B cell (primary cell): Measurements from ENCODE around the gene B4GALT5. TPM values are rescaled to one million over a fixed set of nuclear protein-coding genes. Genes with fewer than 3 reads are reported as not detected.

Experiments
- ATAC-seq: fragments of 200-7000 bp; cut with Tn5 transposase; one replicate; pipeline ENCODE4 v1.10.0; 2021; ENCODE audit warnings: low read depth, mild to moderate bottlenecking, moderate number of reproducible peaks, moderate library complexity
- CTCF ChIA-PET: fragments of 350-600 bp; sonication (Branson Sonifier 250); formaldehyde crosslinking; loops from one replicate; lab custom pipeline; 2021; ENCODE audit warnings: antibody characterized with exemption, inconsistent platforms; lab: Charles Lee
- POLR2A ChIA-PET: fragments of 350-600 bp; sonication (Branson Sonifier 250); formaldehyde crosslinking; loops from one replicate; lab custom pipeline; 2021; ENCODE audit warnings: antibody characterized with exemption; lab: Charles Lee
- DNase-seq: peaks from one replicate; pipeline ENCODE4 v3.0.0; 2013
- H2AFZ ChIP-seq: 2 replicates; pipeline ENCODE4 v1.6.1; 2012; ENCODE audit warnings: mild to moderate bottlenecking, low read depth, low read length; ENCODE audit not compliant: insufficient read depth, poor library complexity, severe bottlenecking
- H3K27ac ChIP-seq, 2 donors: 1 replicate in 1 of 2; 2 replicates in 1 of 2; pipeline ENCODE4 v1.5.1; 2012 to 2013; ENCODE audit warnings: low read length in 2 of 2, mild to moderate bottlenecking in 2 of 2, moderate library complexity in 1 of 2
- H3K27me3 ChIP-seq, 4 experiments: fragments of 200-600 bp in 1 of 4; sonication (generic) in 1 of 4; replicated peaks in 1 of 4; 1 replicate in 2 of 4; 2 replicates in 2 of 4; pipeline versions ENCODE4 v1.6.1 to v1.7.0; 2013 to 2016; ENCODE audit warnings: low read length in 3 of 4, mild to moderate bottlenecking in 2 of 4, mixed read lengths in 1 of 4, moderate library complexity in 1 of 4; ENCODE audit not compliant: insufficient read depth in 4 of 4, control insufficient read depth in 3 of 4; ENCODE audit errors: control extremely low read depth in 1 of 4
- H3K36me3 ChIP-seq, 2 experiments: replicated peaks in 1 of 2; 1 replicate in 1 of 2; 2 replicates in 1 of 2; pipeline versions ENCODE4 v1.6.1 to v1.7.1; 2013; ENCODE audit warnings: low read length in 1 of 2; ENCODE audit not compliant: insufficient read depth in 2 of 2, control insufficient read depth in 1 of 2; ENCODE audit errors: control extremely low read depth in 1 of 2, extremely low read depth in 1 of 2
- H3K4me1 ChIP-seq, 2 donors: fragments of 200-600 bp in 1 of 2; sonication (generic) in 1 of 2; 1 replicate in 1 of 2; 2 replicates in 1 of 2; pipeline versions ENCODE4 v1.5.1 to v1.6.1; 2013 to 2017; ENCODE audit warnings: low read length in 2 of 2; ENCODE audit not compliant: control insufficient read depth in 2 of 2, insufficient read depth in 2 of 2
- H3K4me2 ChIP-seq: replicated peaks from 2 replicates; pipeline ENCODE3; 2012; ENCODE audit warnings: mild to moderate bottlenecking, low read depth, low read length; ENCODE audit not compliant: poor library complexity, severe bottlenecking
- H3K4me3 ChIP-seq, 5 experiments: fragments of 200-600 bp in 1 of 5; sonication (generic) in 1 of 5; 1 replicate in 3 of 5; 2 replicates in 2 of 5; pipeline versions ENCODE4 v1.5.1 to v1.7.0; 2011 to 2016; ENCODE audit warnings: low read length in 4 of 5, mild to moderate bottlenecking in 4 of 5, low read depth in 2 of 5, control low read depth in 1 of 5, moderate library complexity in 1 of 5; ENCODE audit not compliant: insufficient read depth in 1 of 5; ENCODE audit errors: control extremely low read depth in 1 of 5, extremely low read depth in 1 of 5
- H3K79me2 ChIP-seq: fragments of 200-600 bp; sonication (generic); one replicate; pipeline ENCODE4 v1.6.0; 2016; ENCODE audit warnings: low read length; ENCODE audit not compliant: control insufficient read depth, insufficient read depth
- H3K9ac ChIP-seq: fragments of 200-600 bp; sonication (generic); 2 replicates; pipeline ENCODE4 v1.6.1; 2017; ENCODE audit warnings: mild to moderate bottlenecking, low read length, moderate library complexity
- H3K9me3 ChIP-seq, 3 donors: one replicate each; pipeline versions ENCODE4 v1.6.1 to v1.7.1; 2013; ENCODE audit warnings: low read length in 2 of 3; ENCODE audit not compliant: control insufficient read depth in 2 of 3, insufficient read depth in 1 of 3; ENCODE audit errors: control extremely low read depth in 1 of 3
- H4K20me1 ChIP-seq: 2 replicates; pipeline ENCODE4 v1.6.0; 2012; ENCODE audit warnings: mild to moderate bottlenecking, low read length; ENCODE audit not compliant: insufficient read depth, control insufficient read depth, poor library complexity, severe bottlenecking
- H3K27ac Mint-ChIP-seq: one replicate; pipeline ENCODE4 v1.8.0; 2021; ENCODE audit warnings: mixed read lengths
- H3K27me3 Mint-ChIP-seq: one replicate; pipeline ENCODE4 v1.8.0; 2021; ENCODE audit warnings: mixed read lengths
- H3K4me1 Mint-ChIP-seq: one replicate; pipeline ENCODE4 v1.8.0; 2021; ENCODE audit warnings: mixed read lengths
- H3K4me3 Mint-ChIP-seq: one replicate; pipeline ENCODE4 v1.8.0; 2021; ENCODE audit warnings: mixed read lengths
- H3K9me3 Mint-ChIP-seq: one replicate; pipeline ENCODE4 v1.8.0; 2022; ENCODE audit warnings: mixed read lengths; ENCODE audit not compliant: insufficient read depth
- EZH2 ChIP-seq: IDR thresholded peaks from 2 replicates; pipeline ENCODE4 v1.6.1; 2012; ENCODE audit warnings: borderline replicate concordance, low read depth, mild to moderate bottlenecking, moderate library complexity, low read length; ENCODE audit not compliant: insufficient read depth, poor library complexity, severe bottlenecking
- WGBS: methylation state at CpG from one replicate; pipeline ENCODE4 v1.1.5; 2013; ENCODE audit warnings: missing lambda C conversion rate; ENCODE audit not compliant: insufficient coverage; 5-methylcytosine and 5-hydroxymethylcytosine counted together
- intact Hi-C: fragments of 100-400 bp; cut with micrococcal nuclease; formaldehyde crosslinking; loops from one replicate; pipeline ENCODE4 v1.10.0; 2022
- polyA plus RNA-seq: library from polyadenylated mRNA; depleted of rRNA; stranded (reverse); fragments of >200 nt; gene quantifications from 2 replicates; pipeline ENCODE4 v1.2.3, GENCODE V29; 2012
- total RNA-seq, 2 donors: library from RNA; stranded (reverse); fragments of 120-200 nt in 1 of 2; gene quantifications; 1 replicate in 1 of 2; 2 replicates in 1 of 2; pipeline versions ENCODE4 v1.2.3 to v1.2.4, GENCODE V29; 2013 to 2022
- TF ChIP-seq, protein P1 (sequence below): fragments of 200-600 bp; IDR thresholded peaks from one replicate; pipeline ENCODE4 v1.8.0; 2022; ENCODE audit warnings: antibody characterized with exemption, mild to moderate bottlenecking

B4GALT5 gene
- total and polyA plus RNA-seq, 2 donors (not counting 1 experiment from before 2014, with no cell fraction given) = 3.4 to 7.3 TPM

GRCh38 chr20:49597825-49598395 is 115.8 kb downstream of the B4GALT5 start:
- ATAC-seq = no peak

More at GRCh38 chr20:49597825-49598395, 115.8 kb downstream of the B4GALT5 start:
- Histone ChIP-seq H3K27ac (no peak overlapping the region), H3K27me3 (peaks cover 0 to 9% (median 1%) of the 10 kb centered on the region in 4 experiments), H3K4me2 (no peak overlapping the region), H4K20me1 (no peaks in the 10 kb centered on the region), H3K4me3 (no peak overlapping the region), H3K9ac (no peak overlapping the region), H3K36me3 (no peaks in the 10 kb centered on the region), H2AFZ (no peak overlapping the region), H3K4me1 (peaks cover 0 to 8% of the 10 kb centered on the region in 2 donors), H3K79me2 (no peaks in the 10 kb centered on the region), H3K9me3 (peaks cover 0 to 12% (median 3%) of the 10 kb centered on the region in 3 donors)
- H3K4me1 Mint-ChIP-seq = peaks cover 7% of the 10 kb centered on the region
- H3K27me3 Mint-ChIP-seq = peaks cover 13% of the 10 kb centered on the region
- H3K27ac Mint-ChIP-seq = no peak overlapping the region
- 96% methylated on average over 3 of the region's 4 CpGs for WGBS
- POLR2A ChIA-PET = no interaction called here
- CTCF ChIA-PET = interaction anchor here (1.2 kb wide), 1 partner anchor 248 kb away, joined by 3 read pairs; no protein-coding TSS in a partner anchor
- H3K9me3 Mint-ChIP-seq = no peaks in the 10 kb centered on the region
- H3K4me3 Mint-ChIP-seq = no peak overlapping the region
- no peak for TF ChIP-seq EZH2
- TF ChIP-seq, protein P1, sequence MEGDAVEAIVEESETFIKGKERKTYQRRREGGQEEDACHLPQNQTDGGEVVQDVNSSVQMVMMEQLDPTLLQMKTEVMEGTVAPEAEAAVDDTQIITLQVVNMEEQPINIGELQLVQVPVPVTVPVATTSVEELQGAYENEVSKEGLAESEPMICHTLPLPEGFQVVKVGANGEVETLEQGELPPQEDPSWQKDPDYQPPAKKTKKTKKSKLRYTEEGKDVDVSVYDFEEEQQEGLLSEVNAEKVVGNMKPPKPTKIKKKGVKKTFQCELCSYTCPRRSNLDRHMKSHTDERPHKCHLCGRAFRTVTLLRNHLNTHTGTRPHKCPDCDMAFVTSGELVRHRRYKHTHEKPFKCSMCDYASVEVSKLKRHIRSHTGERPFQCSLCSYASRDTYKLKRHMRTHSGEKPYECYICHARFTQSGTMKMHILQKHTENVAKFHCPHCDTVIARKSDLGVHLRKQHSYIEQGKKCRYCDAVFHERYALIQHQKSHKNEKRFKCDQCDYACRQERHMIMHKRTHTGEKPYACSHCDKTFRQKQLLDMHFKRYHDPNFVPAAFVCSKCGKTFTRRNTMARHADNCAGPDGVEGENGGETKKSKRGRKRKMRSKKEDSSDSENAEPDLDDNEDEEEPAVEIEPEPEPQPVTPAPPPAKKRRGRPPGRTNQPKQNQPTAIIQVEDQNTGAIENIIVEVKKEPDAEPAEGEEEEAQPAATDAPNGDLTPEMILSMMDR = no peak
- intact Hi-C loops = no loop called here
- no peak for DNase-seq
